Germinal center (tissue), 1 donor: ENCODE results near the gene KCNG3.

Experiments
- DNase-seq: peaks from one replicate; pipeline ENCODE4 v3.0.0; 2012; ENCODE audit warnings: mixed read lengths, low spot score

The KCNG3 gene, protein sequence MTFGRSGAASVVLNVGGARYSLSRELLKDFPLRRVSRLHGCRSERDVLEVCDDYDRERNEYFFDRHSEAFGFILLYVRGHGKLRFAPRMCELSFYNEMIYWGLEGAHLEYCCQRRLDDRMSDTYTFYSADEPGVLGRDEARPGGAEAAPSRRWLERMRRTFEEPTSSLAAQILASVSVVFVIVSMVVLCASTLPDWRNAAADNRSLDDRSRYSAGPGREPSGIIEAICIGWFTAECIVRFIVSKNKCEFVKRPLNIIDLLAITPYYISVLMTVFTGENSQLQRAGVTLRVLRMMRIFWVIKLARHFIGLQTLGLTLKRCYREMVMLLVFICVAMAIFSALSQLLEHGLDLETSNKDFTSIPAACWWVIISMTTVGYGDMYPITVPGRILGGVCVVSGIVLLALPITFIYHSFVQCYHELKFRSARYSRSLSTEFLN

DNA sequence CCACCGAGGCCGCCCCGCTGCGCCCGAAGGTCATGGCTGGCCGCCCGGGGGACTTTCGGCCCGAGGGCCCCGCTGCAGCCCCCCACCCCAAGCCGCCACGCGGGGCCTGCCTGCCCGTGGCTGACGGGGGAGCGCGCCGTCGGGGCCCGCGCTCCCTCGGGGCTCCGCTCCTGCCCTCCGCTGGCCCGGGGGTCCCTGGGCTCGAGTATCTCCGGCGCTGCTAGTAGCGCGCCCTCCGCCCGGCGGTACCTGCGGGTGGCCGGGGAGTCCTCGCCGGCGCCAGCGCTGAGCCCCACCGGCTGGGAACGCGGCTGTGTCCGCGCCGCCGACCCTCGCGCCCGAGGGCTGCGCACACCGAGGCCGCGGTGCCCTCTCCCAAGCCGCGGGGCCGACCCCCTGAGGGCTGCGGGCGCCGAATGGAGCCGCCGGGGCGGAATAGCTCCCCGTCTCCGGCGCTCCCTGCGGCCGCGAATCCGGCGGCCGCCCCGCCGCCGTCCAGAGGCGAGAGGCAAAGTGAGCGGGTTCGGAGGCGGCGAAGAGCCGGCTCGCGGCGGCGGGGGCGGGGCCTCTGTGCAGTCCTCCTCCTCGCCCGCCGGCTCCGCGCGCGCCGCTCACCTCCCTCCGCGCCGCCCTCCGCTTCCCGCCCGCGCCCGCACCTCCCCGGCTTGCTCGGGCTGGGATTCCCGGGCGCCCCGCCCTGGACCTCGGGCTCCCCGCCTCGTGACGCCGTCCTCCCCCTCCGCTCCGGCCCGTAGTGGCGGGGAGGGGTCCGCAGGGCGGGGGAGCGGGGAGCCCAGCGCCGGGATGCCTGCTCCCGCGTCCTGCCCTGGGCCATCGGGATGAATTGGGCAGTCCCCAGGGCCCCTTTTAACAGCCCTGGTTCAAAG is at the start of gene KCNG3:
Gene KCNG3, minus strand, starts transcription at position 515 of the 887 bp plus-strand sequence. Its CDS starts 481 bp downstream, at position 34.
- peak; percentile 79 for DNase-seq

DNA sequence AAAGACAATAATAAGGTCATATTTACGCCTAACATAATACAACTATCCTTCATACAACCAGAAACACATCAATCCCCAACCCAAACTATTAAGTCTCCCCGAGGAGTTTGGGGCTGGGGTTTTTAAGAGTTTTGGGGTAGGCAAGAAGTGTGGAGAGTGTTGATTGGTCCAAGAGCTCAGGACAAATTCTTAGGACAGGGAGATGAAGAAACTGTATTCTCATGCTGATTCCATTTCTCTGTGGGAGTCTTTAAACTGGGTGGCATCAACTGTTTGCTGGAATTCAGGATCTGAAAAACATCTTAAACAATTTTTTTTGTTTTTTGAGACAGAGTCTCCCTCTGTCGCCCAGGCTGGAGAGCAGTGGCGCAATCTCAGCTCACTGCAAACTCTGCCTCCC is 49.1 kb upstream of the KCNG3 start:
- DNase-seq = no peak

DNA sequence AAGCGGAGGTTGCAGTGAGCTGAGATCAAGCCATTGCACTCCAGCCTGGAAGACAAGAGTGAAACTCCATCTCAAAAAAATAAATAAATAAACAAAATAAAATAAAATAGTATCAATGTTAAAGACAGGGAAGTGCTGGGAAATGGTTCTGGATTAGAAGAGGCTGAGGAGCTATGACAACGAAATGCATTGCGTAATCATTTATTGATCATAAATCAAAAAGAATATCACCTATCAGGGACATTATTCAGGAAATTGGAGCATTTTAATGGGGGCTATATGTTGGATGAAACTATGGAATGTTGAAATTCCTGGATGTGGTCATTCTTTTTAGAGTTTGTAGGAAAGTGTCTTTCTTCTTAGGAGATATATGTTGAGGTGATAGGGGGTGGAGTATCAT is 43.7 kb upstream of the KCNG3 start:
- no peak for DNase-seq

DNA sequence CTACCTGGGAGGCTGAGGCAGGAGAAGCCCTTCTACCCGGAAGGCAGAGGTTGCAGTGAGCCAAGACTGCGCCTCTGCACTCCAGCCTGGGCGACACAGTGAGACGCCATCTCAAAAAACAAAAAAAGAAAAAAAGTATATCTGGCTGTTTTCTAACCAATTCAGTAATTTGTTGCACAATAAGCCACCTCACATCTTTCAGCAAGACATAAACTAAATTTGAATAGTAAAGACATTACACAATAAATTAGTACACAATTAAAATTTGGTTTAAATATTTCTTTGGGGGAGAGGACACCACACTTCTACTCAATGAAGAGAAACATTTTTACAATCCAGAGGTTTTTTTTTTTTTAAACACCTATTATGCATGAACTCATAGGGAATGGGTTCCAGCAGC is 38.6 kb upstream of the KCNG3 start:
- no peak for DNase-seq

DNA sequence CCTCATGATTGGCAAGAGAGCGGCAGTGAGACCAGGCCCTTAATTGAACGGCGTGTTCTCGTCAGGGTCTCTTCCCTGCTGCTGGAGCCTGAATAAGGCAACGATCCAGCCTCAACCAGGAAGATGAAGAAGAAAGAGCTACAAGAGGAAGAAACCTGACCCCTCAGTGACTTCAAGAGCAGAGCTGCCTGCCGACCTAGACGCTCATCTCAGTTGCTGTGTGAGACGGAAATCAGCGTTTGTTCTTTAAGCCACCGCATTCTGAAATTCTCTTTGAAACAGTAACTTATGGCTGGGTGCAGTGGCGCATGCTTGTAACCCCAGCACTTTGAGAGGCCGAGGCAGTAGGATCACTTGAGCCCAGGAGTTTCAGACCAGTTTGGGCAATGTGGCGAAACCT is 29.6 kb upstream of the KCNG3 start:
- DNase-seq = no peak

DNA sequence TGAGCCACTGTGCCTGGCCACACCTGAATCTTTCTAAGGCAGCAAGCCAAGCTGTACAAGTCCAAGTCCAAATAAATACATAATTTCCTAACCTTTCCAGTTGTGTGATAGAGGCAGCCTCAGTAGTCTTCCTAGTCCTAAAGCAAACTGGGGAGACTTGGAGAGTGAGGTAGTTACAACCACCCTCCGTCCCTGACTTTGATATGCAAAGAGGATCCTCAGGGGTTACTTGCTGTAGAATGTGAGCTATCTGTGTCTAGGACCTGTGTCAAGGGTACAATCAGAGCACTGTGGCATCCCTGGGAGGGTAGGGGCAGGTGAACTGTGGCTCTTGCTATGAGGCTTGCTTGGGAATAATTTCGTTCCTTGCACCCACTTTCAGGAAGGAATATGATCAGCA is 28.3 kb upstream of the KCNG3 start:
- no peak for DNase-seq

DNA sequence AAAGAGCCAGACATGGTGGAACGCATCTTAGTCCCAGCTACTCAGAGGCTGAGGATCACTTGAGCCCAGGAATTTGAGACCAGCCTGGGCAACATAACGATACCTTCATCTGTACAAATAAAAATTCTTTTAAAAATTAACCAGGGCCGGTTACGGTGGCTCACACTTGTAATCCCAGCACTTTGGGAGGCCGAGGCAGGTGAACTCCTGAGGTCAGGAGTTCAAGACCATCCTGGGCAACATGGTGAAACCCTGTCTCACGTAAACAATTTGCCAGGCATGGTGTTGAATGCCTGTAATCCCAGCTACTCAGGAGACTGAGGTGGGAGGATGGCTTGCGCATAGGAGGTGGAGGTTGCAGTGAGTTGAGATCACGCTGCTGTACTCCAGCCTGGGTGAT is 25.8 kb upstream of the KCNG3 start:
- no peak for DNase-seq

DNA sequence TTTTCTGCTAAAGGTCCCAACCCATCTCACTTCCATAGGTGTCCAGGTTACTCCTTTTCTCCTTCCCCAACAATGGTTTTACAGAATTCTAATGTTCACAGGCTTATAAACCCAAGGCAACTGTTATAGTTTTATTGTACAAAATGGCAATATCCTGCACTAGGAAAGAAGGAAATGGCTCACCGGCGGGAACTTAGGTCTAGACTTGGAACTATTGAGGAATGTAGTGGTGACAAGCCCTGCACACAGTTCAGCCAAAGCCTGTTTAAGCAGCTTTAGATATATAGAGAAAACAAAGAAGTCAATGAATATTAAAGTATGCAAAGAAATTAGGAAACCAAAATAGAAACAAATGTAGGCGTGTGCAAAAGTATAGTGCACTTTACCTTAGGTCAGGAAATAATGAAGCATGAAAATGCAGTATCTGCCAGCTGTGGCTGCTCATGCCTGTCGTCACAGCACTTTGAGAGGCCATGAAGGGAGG is 22.7 kb upstream of the KCNG3 start:
- no peak for DNase-seq

DNA sequence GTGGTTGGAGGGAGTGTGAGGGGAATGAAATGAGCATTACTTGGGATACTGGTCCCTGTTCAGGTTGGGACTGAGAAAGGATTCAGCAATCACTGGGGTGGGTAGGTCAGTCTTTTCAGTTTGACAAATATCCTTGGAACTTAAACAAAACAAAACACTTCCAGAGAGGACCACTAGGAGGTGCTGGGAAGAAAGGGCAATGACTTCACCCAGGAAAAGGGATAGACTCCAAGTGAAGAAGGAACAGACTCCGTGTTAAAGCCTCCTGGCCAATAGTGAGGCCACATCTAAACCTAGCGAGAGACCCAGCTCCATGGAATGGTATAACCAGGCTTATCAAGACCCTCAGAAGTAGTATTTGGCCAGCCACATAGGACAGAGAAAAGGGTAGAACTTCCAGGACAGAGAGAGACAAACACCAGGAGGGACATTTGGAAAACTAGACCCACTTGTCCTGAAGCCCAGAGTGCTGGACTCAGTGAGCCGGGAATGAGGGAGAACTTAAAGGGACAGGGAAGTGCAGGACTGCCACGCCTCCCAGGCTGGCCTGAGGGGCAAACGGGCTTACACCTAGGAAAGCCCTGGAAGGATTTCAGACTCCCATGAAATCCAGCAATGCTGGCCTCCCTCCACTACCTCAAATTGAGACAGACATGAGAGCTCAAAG is 19.6 kb upstream of the KCNG3 start:
- peak; percentile 34 for DNase-seq

DNA sequence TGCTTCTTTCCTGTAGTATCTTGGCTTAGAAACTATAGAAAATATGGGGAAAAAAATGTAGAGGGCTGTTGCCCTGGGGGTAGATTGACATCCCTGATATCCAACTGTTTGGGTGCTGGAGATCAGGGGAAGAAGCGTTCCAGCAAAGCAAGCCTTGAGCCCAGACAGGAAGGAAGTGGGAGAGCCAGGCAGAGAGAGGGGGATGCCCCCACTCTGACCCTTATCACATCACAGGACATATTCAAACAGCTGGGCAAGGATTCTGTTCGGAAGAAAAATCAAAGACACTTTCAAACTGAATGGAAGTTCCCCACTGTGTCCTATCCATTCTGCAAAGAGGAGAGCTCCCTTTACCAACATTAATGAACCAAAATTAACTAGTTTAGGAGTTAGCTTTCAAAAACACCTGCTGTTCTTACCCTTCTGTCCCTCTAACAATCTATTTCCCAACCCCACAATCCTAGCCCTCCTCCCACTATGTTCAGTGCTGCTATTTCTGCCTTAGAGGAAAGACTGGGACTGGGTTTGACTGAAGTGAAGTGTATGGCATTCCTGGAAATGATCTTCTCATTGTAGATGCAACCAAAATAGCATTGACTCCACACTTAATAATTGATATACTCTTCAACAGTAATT is 16.9 kb upstream of the KCNG3 start:
- DNase-seq = no peak

DNA sequence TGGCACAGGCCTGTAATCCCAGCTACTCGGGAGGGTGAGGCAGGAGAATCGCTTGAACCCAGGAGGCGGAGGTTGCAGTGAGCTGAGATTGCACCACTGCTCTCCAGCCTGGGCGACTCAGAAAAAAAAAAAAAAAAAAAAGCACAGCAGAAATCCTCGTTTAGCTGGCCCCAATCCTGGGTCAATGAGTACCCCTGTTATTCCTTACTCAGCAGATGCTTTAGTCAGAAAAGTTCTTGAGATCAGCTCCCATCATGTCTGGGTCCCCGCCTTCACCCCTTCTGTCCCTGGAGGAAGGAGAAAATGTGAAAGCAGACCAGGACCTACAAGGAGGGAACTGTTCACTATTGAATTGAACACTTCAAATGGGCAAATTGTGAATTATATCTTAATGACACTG is 16.4 kb upstream of the KCNG3 start:
- no peak for DNase-seq

DNA sequence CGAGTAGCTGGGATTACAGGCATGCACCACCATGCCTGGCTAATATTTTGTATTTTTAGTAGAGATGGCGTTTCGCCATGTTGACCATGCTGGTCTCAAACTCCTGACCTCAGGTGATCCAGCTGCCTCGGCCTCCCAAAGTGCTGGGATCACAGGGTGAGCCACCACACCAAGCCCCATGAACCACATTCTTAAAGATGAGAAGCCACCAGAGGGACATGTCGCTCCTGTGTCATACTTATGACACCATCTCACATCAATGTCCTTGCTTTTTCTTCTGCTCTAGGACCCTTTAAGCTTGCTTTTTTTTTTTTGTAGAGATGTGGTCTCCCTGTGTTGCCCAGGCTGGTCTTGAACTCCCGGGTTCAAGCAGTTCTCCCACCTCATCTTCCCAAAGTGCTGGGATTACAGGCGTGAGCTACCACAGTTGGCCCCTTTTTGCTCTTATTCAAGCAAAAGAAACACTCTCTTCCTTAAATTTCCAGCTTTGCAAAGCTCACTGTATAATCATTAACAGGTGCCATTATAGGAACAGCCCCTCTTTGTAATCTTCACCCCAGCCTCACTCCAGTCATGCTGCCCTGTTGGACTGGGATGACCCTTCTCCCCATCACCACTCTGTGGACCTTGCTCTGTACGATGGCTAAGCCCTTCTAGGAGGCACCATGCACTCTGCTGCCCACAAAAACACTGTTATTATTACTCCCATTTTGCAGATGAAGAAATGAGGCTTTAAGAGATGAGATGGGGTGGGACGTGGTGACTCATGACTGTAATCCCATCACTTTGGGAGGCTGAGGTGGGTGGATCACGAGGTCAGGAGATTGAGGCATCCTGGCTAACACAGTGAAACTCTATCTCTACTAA is 10.8 kb upstream of the KCNG3 start:
- no peak for DNase-seq

DNA sequence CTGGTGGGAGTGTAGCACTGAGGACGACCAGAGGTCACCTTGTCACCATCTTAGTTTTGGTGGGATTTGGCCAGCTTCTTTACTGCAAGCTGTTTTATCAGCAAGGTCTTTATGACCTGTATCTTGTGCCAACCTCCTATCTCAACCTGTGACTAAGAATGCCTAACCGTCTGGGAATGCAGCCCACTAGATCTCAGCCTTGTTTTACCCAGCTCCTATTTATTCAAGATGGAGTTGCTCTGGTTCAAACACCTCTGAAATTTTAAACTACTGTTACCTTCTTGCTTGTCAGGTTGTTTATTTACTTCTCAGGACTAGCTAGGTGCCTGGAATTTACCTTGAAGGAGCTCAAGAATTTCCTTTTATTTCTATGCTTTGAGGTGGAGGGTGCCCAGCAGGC is 9.5 kb upstream of the KCNG3 start:
- no peak for DNase-seq

DNA sequence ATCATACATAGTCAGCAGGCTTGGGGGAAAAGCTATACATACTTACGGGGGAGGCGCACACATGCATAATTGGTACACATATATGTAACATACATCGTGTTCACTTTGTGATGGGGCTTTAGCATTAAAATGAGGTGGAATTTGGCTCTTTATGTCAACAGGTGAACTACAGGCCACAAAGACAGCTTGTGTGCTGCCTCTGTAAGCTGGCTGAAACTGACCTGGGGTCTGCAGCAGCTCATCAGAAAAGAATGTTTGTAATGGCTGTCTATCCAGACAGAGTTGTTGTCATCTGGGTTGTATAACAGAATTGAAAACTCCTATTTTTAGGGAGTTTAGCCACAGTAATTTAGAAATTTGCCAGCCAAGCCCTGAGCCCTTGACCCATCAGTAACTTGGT is 4.7 kb upstream of the KCNG3 start:
- DNase-seq = no peak

DNA sequence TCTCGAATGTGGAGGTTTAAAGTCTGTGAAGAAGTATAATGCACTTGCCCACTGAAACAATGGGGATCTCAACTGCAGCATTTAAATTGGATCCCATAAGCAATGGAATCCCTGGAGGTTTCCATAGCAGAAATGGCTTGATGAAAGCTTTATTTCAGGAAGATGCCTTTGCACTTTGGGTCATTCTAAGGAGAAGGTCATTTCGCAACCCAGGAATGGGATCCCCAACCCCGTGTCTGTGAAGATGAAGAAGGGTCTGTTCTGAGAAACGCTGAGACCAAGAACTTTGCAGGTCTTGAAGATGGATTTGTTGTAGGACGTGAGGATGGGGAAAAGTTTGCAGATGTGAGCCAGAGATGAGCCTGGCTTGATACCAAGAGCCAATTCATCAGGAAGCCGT is 1.8 kb upstream of the KCNG3 start:
- DNase-seq = no peak

DNA sequence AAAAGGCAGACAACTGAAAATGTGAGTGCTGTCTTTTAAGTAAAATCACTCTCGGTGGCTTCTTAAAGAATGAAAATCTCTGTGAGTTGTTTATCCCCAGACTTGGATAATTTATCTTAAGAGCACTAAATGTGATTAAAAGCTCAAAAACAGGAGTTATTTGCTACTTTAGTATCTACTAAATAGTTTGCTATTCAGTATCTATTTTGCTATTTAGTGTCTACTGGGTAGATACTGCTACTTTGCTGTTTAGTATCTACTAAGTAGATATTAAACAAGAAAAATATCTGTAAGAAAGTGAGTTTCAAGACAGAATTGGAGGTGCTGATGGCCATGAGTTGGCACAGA is 1.4 kb upstream of the KCNG3 start:
- DNase-seq = no peak

DNA sequence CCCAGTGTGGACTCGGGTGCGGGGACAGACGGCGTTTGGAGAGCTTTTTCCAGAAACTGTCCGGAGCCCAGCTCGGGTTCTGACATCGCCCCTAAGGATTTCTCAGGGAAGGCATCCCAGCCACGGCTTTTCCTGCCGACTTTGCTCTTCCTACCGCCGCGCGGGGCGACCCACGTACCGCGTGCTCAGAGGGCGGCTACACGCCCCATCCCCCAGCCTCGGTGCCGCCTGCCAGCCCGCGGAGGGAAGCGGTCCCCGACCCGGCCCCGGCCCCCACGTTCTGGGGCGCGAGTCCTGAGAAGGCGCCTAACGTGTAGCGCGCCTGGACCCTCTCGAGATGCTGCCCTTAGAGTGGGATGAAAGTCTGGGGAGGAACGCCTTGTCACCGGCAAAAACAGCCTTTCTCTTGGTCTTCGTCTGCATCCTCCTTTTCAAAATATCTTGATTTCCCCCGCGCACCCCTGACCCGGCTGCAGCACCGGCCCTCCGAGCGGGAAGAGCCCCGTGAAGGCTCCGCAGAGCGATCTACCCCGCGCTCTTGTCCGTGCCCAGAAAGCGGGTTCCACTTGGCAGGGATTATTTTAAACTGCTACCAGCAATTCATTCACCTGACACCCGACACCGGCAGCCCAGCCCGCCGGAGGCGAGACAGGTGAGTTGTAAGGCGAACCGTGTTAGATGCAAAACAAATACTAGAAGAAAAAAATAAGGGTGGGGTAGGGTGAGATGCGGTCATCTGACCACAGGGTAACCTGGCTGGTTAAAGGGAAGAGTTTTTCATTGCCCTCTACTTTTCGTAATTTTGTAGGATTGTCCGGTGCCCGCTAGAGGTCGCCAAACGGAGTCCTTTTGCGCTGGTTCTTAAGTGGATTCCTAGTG is 812 bp upstream of the KCNG3 start:
- DNase-seq = peak; percentile 71

DNA sequence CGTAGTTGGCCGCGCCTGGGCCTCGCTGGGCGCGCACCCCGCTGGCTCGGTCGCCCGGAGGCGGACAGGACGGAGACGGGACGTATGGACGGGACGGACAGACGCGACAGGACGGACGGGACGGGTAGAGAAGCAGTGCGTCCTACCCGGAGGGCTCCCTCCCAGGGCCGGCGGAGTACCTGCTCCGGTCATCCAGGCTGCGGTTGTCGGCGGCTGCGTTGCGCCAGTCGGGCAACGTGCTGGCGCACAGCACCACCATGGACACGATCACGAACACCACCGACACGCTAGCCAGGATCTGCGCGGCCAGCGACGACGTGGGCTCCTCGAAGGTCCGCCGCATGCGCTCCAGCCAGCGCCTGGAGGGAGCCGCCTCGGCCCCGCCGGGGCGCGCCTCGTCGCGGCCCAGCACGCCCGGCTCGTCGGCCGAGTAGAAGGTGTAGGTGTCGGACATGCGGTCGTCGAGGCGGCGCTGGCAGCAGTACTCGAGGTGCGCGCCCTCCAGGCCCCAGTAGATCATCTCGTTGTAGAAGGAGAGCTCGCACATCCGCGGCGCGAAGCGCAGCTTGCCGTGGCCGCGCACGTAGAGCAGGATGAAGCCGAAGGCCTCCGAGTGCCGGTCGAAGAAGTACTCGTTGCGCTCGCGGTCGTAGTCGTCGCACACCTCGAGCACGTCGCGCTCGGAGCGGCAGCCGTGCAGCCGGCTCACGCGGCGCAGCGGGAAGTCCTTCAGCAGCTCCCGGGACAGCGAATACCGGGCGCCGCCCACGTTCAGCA is 903 bp downstream of the KCNG3 start:
- peak; percentile 29 for DNase-seq

DNA sequence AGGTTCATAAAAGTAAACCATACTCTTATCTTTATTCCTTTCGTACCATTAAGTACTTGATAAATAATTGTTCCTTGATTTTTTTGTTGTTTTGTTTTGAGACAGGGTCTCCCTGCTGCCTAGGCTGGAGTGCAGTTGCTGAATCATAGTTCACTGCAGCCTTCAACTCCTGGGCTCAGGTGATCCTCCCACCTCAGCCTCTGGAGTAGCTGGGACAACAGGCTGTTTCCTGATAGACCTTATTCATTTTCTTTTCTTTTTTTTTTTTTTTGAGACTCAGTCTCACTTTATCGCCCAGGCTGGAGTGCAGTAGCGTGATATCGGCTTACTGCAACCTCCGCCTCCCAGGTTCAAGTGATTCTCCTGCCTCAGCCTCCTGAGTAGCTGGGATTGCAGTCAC is 5.5 kb downstream of the KCNG3 start:
- no peak for DNase-seq
